Body of pancreas (tissue), 4 donors: ENCODE measurements around the gene BMPR1B.

Experiments used
- CTCF ChIP-seq, 7 experiments: fragments of 450-650 bp in 4 of 7; fragments of 200-600 bp in 3 of 7; sonication (generic) in 3 of 7; IDR thresholded peaks; one replicate each; pipeline ENCODE4 v1.5.1; 2016 to 2019; ENCODE audit warnings: antibody characterized with exemption in 7 of 7
- POLR2A ChIP-seq, 3 donors: fragments of 450-650 bp; IDR thresholded peaks; one replicate each; pipeline ENCODE4 v1.6.1; 2016; ENCODE audit warnings: antibody characterized with exemption in 3 of 3, mild to moderate bottlenecking in 2 of 3

GRCh38 chr4:94924566-94924965 lies 166.8 kb downstream of the BMPR1B start:
- TF ChIP-seq CTCF (IDR thresholded peaks at IDR 0.05) (no peak), POLR2A (IDR thresholded peaks at IDR 0.05) (no peak)
